HG03442 (cell line): ENCODE results near the gene CYP2C9.

ENCODE experiments used
- ATAC-seq: cut with Tn5 transposase; IDR thresholded peaks from one replicate; pipeline ENCODE4 v1.9.1; 2021; ENCODE audit warnings: mild to moderate bottlenecking, moderate library complexity; ENCODE audit not compliant: unreplicated experiment

Gene CYP2C9

GRCh38 chr10:95035332-95036295, 97.2 kb downstream of the CYP2C9 start:
- no peak for ATAC-seq

- no peak for ATAC-seq
Measured at GRCh38 chr10:95039281-95039680, 100.8 kb downstream of the CYP2C9 start.
